Kidney tubule cell (primary cell): Measurements from ENCODE around the gene PRDM11.
A peak's percentile ranks its signal among the peaks of the same experiment; 100 is the strongest.
"Not testable (repeated sequence)": the region's sequence is repeated elsewhere in the genome, so short reads cannot be mapped to it uniquely, and the experiment has no call there.

Experiments used
- DNase-seq: peaks from one replicate; pipeline ENCODE4 v3.0.0-alpha.2; 2018; ENCODE audit warnings: low spot score

The PRDM11 gene

GRCh38 chr11:45237711-45238315 is 91.4 kb downstream of the PRDM11 start:
- DNase-seq: no peak

DNA sequence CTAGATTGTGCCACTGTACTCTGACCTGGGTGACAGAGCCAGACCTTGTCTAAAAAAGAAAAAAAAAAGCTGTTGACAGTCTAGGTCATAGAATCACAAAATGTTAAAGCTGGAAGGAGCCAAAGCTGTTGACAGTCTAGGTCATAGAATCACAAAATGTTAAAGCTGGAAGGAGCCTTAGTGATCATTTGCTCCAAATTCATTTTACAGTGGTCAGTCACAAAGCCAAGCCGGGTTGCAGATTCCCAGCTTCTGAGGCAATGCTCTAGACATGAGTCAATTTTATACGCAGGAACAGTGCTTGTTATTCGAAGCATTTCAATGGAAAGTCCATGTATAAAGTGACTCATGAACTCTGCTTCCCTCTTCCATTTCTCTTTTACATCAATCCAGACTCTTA is 92.3 kb downstream of the PRDM11 start:
- peak; percentile 88 for DNase-seq

- DNase-seq: no peak
These were observed 93.3 kb downstream of the PRDM11 start for GRCh38 chr11:45239733-45240132.

- DNase-seq: no peak
These were observed 97.5 kb downstream of the PRDM11 start for GRCh38 chr11:45243967-45244366.

GRCh38 chr11:45245218-45246045 is 99.0 kb downstream of the PRDM11 start:
- no peak for DNase-seq

GRCh38 chr11:45246241-45246640 is 99.8 kb downstream of the PRDM11 start:
- no peak for DNase-seq

DNA sequence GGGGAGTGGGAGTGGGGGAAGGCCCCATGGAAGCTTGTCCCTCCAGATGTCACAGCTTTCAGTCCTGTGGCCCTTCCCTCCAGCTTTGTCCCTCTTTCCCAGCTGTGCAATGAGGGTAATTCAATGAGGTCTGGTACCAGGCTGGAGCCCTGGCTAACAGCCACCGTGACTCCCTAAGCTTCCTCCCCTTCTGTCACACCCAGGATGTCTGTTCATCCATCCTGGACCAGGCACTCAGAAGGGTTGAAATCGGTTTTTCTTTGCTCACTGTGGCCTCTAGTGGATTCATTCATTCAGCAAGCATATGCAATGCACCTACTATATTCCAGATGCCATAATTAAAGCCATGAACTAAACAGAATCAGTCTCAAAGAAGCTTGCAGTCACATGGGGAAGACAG is 101.0 kb downstream of the PRDM11 start:
- no peak for DNase-seq

DNA sequence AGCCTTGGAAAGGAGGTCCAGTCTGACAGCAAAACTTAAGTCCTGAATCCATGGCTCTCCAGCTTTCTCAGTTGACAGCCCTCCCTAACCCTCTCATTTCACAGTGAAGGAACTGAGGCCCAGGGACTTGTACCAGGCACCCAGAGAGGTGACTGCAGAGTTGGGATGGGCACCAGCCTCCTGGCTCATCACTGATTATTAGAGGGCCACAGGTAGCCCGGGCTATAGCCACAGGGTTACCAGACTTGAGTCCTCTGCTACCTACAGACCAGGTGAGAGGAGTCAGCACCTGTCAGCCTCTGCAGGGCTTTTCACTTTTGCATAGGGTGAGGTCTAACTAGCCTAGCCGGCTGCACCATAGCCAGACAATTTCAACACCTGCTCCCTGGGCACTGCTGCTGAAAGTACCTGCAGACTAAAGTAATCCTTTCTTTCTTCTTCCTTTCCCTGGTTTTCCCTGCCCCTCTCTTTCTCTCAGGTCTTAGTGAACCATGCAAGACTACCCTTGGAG is 102.1 kb downstream of the PRDM11 start:
- no peak for DNase-seq

GRCh38 chr11:45249372-45249771 is 102.9 kb downstream of the PRDM11 start:
- not testable (repeated sequence) for DNase-seq

GRCh38 chr11:45250035-45250718 is 103.7 kb downstream of the PRDM11 start:
- DNase-seq: no peak

DNA sequence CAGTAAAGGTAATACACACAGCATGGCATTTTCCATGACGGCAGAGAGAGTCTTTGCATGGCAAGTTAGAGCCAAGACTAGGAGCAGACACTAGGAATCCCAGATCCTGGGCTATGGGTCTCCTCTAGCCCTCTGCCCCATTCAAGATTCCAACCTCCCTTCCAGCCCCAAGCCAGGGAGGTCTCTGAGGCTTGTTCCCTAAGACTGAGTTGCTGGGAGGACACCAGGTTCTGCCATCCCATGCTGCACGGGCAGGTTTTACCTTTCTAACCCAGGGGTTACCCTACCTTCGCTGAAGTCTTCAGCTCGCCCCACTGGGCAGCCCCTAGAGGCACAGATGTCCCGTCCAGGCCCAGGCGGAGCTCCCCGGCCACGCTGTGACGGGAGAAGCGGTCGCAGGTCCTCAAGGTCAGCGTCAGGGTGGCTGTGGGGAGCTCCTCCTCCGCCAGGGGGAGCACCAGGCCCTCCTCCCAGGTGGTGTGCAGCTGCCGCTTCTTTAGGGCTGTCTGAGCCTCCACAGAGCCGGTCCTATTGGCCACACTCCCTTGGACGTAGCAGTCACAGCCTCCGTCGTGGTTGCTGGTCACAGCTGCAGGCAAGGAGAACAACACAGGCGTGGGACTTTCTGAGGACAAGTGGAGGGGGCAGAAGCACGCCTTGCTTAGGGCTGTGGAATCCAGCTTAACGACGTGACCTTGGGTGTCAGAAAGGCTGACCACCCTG is 105.9 kb downstream of the PRDM11 start:
- DNase-seq: peak; percentile 75

DNA sequence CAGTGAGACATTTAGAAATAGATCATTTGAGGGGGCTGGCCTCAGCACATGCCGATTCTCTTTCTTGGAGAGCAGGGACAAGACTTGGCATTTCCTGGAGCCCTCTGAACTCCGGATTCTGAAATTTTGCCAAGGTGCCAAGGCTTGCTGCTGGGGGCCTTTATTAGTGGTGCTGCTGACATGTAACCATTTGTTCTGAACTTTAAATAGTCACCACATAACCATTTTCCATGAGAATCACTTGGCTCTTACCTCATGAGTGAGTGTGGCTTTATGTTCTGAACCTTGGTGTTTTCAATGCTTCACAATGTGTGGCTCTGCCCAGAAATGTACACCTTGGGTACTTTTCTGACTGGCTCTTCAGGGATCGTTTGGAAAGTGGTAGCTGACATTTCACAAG is 106.4 kb downstream of the PRDM11 start:
- peak; percentile 19 for DNase-seq

DNA sequence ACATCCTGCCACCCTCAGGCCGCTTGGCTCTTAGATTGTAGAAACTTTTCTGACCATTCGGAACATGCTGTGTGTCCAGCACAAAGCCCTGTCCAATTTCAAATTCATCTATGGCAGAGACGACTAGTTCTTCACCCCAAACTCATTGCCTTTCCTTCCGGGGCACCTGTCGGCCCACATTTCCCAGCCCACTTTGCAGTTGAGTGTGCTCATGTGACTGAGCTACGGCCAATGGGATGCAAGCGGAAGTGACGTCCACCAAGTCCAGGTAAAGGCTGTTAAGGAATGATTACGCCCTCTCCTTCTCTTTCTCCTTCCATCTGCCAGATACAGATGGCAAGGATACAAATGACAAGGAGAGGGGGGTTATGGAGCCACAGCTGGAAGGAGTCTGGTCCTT is 107.2 kb downstream of the PRDM11 start:
- no peak for DNase-seq

GRCh38 chr11:45254070-45254469 is 107.6 kb downstream of the PRDM11 start:
- DNase-seq: peak; percentile 62

DNA sequence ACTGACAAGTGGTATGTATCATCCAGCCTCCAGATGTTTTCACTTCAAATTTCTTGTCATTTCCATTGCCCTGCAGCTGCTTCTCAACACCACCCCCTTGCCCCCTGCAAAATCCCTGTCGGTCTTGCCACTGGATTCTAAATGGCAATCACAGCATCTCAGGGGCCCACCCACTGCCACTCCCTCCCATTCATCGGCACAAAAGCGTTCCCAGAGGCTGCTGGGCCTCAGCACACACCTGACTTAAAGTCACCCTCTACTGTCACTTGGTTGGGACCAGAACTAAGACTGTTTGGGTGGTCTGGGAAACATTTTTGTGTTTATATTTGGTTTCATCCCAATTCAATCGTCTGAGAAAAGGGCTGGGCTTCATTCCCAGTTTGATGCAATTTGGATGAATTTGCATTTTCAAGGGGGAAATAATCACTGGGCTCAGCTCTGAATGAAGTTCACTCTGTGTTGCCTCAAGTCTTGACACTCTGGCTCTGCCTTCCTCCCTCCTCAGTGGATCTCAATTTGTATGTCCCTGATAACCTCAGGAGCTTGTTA is 112.6 kb downstream of the PRDM11 start:
- no peak for DNase-seq

- DNase-seq: peak; percentile 97
These were observed 113.2 kb downstream of the PRDM11 start for GRCh38 chr11:45259592-45259991.

GRCh38 chr11:45260071-45260470 is 113.6 kb downstream of the PRDM11 start:
- DNase-seq: no peak

GRCh38 chr11:45262900-45263299 is 116.5 kb downstream of the PRDM11 start:
- DNase-seq: peak; percentile 61

- DNase-seq: no peak
These were observed 117.3 kb downstream of the PRDM11 start for GRCh38 chr11:45263773-45264172.

DNA sequence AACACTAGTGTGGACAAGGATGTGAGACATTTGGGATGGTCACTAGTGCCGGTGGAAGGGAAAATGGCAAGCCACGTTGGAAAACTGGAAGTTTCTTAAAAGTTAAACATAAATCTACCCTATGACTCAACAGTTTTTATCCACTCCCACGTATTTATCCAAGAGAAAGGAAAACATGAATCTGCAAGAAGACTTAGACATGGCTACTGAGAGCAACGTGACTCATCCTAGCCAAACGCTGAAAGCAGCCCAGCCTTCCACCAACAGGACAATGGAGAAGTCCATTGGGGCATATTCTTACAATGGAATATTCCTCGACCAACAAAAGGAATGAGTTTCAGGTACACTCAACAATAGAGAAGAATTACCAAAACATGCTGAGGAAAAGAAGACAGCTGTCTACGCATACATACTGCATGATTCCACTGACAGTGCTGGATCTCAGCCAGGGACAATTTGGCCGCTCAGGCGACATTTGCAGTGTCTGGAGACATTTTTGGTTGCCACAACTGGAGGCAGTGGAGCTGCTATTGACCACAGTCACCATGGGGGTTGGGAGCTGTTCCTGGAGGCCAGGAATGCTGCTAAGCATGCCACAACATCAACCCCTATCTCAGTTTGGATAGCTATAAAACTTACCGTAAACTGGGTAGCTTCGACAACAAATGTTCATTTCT is 118.5 kb downstream of the PRDM11 start:
- peak; percentile 97 for DNase-seq

DNA sequence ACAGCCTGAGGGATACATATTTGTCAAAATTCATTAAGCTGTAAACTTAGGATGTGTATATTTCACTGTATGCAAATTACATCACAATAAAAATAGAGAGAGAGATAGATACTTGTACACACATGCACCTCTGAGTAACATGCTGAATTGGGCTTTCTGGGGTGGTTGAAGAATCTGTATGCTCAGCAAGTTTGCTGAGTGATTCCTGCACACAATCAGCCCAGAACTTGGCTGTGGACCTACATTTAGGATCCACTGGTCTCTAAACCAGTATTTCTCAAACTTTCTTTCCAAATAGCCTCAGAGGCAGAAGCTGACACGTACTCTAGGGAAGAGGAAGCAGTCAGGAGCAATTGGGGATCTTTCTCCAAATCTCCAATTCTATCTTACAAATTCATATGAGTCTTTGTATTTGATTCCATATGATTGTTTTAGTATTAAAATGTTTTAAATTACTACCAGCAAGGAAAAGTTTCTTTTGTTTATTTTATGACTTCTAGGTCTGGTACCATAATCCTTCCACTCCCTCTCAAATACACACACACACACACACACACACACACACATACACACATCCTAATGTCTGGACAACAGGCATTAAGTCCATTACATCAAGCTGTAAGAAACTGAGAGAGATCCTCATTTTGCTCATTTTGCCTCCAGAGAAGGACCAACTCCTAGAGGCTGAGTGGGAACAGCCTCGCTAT is 119.7 kb downstream of the PRDM11 start:
- no peak for DNase-seq
